Measurements from ENCODE around the gene POMT2.

Gene POMT2, protein sequence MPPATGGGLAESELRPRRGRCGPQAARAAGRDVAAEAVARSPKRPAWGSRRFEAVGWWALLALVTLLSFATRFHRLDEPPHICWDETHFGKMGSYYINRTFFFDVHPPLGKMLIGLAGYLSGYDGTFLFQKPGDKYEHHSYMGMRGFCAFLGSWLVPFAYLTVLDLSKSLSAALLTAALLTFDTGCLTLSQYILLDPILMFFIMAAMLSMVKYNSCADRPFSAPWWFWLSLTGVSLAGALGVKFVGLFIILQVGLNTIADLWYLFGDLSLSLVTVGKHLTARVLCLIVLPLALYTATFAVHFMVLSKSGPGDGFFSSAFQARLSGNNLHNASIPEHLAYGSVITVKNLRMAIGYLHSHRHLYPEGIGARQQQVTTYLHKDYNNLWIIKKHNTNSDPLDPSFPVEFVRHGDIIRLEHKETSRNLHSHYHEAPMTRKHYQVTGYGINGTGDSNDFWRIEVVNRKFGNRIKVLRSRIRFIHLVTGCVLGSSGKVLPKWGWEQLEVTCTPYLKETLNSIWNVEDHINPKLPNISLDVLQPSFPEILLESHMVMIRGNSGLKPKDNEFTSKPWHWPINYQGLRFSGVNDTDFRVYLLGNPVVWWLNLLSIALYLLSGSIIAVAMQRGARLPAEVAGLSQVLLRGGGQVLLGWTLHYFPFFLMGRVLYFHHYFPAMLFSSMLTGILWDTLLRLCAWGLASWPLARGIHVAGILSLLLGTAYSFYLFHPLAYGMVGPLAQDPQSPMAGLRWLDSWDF

GRCh38 chr14:77320238-77320935, at the start of gene POMT2:
TSS of gene POMT2 (minus strand) at chr14:77320883. CDS start at chr14:77320681, 202 bp downstream.
- Mint-ChIP-seq H3K27me3 (no peaks in the 10 kb centered on the region), H3K4me1 (ENCODE audit: low read depth) (peaks cover 10% of the 10 kb centered on the region), H3K36me3 (ENCODE audit: low read depth) (peaks cover 11% of the 10 kb centered on the region), H3K27ac (peak within 1 kb of the TSS; percentile 98), H3K4me3 (peak within 1 kb of the TSS; percentile 85), H3K9me3 (no peaks in the 10 kb centered on the region)
- intact Hi-C loops (cut with micrococcal nuclease) = loop anchor here (1.0 to 5.0 kb wide), 4 partner anchors 56 to 232 kb away; partner anchors contain the start of genes CIPC, SAMD15, TMED8 and VIPAS39

GRCh38 chr14:77369285-77369684, 48.6 kb upstream of the POMT2 start:
- H3K27me3 Mint-ChIP-seq = no peaks in the 10 kb centered on the region
- no peaks in the 10 kb centered on the region for H3K9me3 Mint-ChIP-seq
- no peak overlapping the region for H3K27ac Mint-ChIP-seq
- H3K36me3 Mint-ChIP-seq (ENCODE audit: low read depth) = no peaks in the 10 kb centered on the region
- intact Hi-C loops (cut with micrococcal nuclease) = no loop called here
- no peak overlapping the region for H3K4me3 Mint-ChIP-seq
- H3K4me1 Mint-ChIP-seq (ENCODE audit: low read depth) = peaks cover 28% of the 10 kb centered on the region

GRCh38 chr14:77364146-77364545, 43.5 kb upstream of the POMT2 start:
- no peaks in the 10 kb centered on the region for H3K36me3 Mint-ChIP-seq (ENCODE audit: low read depth)
- H3K27ac Mint-ChIP-seq = no peak overlapping the region
- H3K9me3 Mint-ChIP-seq = no peaks in the 10 kb centered on the region
- H3K4me3 Mint-ChIP-seq = no peak overlapping the region
- peaks cover 27% of the 10 kb centered on the region for H3K4me1 Mint-ChIP-seq (ENCODE audit: low read depth)
- no peaks in the 10 kb centered on the region for H3K27me3 Mint-ChIP-seq
- intact Hi-C loops (cut with micrococcal nuclease) = no loop called here

DNA sequence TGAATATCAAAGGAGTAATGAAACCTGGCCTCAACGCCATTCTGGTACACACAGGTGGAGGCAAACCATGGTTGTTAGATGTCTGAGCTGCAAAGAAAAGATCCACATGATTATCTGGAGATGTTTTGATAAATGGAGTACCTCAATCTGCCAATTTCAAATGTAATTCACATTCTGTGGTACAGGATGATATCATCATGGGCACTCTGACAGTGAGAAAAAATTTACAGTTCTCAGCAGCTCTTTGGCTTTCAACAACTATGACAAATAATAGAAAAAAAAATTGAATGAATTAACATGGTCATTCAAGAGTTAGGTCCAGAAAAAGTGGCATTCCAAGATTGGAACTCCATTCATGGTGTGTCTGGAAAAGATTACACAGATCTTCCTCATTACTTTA, 38.9 kb upstream of the POMT2 start:
- H3K27ac Mint-ChIP-seq = no peak overlapping the region
- intact Hi-C loops (cut with micrococcal nuclease) = no loop called here
- H3K36me3 Mint-ChIP-seq (ENCODE audit: low read depth) = no peaks in the 10 kb centered on the region
- H3K4me3 Mint-ChIP-seq = no peak overlapping the region
- no peaks in the 10 kb centered on the region for H3K27me3 Mint-ChIP-seq
- no peaks in the 10 kb centered on the region for H3K9me3 Mint-ChIP-seq
- peaks cover 25% of the 10 kb centered on the region for H3K4me1 Mint-ChIP-seq (ENCODE audit: low read depth)

DNA sequence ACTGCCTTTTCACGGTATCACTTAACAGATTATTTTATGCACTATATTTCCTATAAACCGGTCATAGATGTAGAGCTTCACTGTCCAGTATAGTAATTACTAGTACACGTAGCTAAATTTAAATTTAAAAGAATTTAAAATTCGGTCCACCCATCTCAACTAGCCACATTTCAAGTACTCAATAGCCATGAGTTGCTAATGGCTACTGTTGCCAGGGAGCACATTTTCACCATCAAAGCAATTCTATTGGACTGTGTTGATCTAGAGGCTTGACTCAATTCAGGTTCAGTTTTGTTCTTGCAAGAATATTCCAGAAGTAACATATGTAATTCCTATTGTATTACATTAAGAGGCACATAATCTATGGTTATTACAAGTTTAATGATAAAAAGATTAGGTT, 36.2 kb upstream of the POMT2 start:
- H3K36me3 Mint-ChIP-seq (ENCODE audit: low read depth) = no peaks in the 10 kb centered on the region
- no peak overlapping the region for H3K4me3 Mint-ChIP-seq
- H3K27ac Mint-ChIP-seq = no peak overlapping the region
- no peaks in the 10 kb centered on the region for H3K9me3 Mint-ChIP-seq
- H3K27me3 Mint-ChIP-seq = no peaks in the 10 kb centered on the region
- H3K4me1 Mint-ChIP-seq (ENCODE audit: low read depth) = peaks cover 5% of the 10 kb centered on the region
- intact Hi-C loops (cut with micrococcal nuclease) = no loop called here

GRCh38 chr14:77355811-77356210, 35.1 kb upstream of the POMT2 start:
- peaks cover 5% of the 10 kb centered on the region for H3K4me1 Mint-ChIP-seq (ENCODE audit: low read depth)
- no peak overlapping the region for H3K27ac Mint-ChIP-seq
- peaks cover 2% of the 10 kb centered on the region for H3K36me3 Mint-ChIP-seq (ENCODE audit: low read depth)
- H3K4me3 Mint-ChIP-seq = no peak overlapping the region
- intact Hi-C loops (cut with micrococcal nuclease) = no loop called here
- no peaks in the 10 kb centered on the region for H3K9me3 Mint-ChIP-seq
- no peaks in the 10 kb centered on the region for H3K27me3 Mint-ChIP-seq

DNA sequence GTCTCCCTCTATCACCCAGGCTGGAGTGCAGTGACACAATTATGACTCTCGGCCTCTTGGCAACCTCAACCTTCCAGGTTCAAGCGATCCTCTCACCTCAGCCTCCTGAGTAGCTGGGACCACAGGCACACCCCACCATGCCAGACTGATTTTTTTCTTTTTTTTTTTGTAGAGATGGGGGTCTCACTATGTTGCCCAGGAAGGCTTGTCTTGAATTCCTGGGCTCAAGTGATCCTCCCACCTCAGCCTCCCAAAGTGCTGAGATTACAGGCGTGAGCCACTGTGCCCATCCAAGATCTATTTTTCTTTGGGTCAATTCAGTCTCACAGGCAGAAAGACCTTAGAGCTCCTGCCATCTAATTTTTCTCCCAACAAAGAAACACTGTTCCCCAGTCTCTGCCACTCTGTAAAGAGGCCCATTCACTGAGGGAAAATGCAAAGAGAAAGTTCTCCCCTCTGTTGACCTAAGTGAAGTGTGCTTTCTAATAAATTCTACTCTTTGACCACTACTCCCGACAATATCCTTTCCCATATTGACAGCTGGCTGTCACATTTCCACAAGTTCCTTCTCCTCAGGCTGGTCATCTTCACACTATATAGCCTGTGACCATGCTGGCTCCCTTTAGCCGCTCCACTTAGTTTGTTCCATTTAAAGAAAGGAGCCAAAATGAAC, 32.9 kb upstream of the POMT2 start:
- Mint-ChIP-seq H3K27ac (no peak overlapping the region), H3K27me3 (no peaks in the 10 kb centered on the region), H3K4me1 (ENCODE audit: low read depth) (peaks cover 5% of the 10 kb centered on the region), H3K4me3 (no peak overlapping the region), H3K9me3 (no peaks in the 10 kb centered on the region), H3K36me3 (ENCODE audit: low read depth) (peaks cover 19% of the 10 kb centered on the region)
- intact Hi-C loops (cut with micrococcal nuclease) = no loop called here

GRCh38 chr14:77347751-77348150, 27.1 kb upstream of the POMT2 start:
- H3K4me1 Mint-ChIP-seq (ENCODE audit: low read depth) = peaks cover 21% of the 10 kb centered on the region
- peaks cover 33% of the 10 kb centered on the region for H3K36me3 Mint-ChIP-seq (ENCODE audit: low read depth)
- intact Hi-C loops (cut with micrococcal nuclease) = no loop called here
- H3K4me3 Mint-ChIP-seq = no peak overlapping the region
- H3K9me3 Mint-ChIP-seq = no peaks in the 10 kb centered on the region
- H3K27ac Mint-ChIP-seq = peak overlapping the region; percentile 68
- H3K27me3 Mint-ChIP-seq = no peaks in the 10 kb centered on the region

DNA sequence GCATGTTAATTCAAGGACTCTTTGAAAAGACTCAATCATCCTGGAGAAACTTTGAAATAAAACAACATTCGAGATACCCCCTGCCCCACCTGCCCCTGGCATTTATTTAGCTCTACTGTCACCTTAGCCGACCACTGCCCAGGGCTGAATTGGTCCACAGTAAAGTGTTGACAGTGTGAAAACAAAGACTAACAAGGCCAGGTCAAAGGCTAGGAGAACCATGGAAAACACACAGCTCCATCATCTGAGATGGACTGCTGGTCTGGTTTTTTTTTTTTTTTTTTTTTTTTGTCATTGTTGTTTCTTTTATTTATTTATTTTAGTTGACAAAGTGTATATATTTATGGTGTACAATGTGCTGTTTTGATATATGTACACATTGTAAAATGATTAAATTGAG, 25.8 kb upstream of the POMT2 start:
- H3K27ac Mint-ChIP-seq = no peak overlapping the region
- H3K36me3 Mint-ChIP-seq (ENCODE audit: low read depth) = peaks cover 45% of the 10 kb centered on the region
- peaks cover 21% of the 10 kb centered on the region for H3K4me1 Mint-ChIP-seq (ENCODE audit: low read depth)
- H3K27me3 Mint-ChIP-seq = no peaks in the 10 kb centered on the region
- no peaks in the 10 kb centered on the region for H3K9me3 Mint-ChIP-seq
- intact Hi-C loops (cut with micrococcal nuclease) = no loop called here
- H3K4me3 Mint-ChIP-seq = no peak overlapping the region

DNA sequence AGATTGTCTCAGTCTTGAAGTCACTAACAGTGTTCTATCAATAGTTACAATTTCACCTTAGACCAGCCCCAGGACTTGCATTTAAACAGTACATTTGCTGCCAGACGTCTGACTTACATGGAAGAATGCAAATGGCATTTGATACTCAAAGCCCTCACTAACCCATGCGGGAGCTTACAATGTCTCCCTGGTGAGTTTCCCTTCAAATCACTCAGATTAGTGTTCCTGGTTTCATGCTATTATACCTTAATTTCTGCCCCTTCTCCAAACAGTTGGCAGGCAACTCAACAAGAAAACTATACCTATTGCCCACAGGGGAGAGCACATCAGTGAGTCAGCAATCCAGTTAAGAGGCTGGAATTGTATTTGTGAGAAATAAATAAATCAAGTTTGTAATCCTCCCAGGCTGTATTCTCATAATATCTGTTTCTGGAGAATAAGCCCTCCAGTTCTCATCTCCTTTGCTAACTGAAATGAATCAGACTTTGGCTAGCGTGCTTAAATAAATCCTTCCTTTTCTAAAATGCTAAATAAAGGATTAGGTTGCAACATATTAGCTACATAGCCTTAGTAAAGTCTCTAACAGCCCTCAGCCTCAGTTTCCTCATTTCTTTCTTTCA, 23.8 kb upstream of the POMT2 start:
- Mint-ChIP-seq H3K4me1 (ENCODE audit: low read depth) (peaks cover 21% of the 10 kb centered on the region), H3K27me3 (no peaks in the 10 kb centered on the region), H3K4me3 (no peak overlapping the region), H3K27ac (no peak overlapping the region), H3K36me3 (ENCODE audit: low read depth) (peaks cover 50% of the 10 kb centered on the region), H3K9me3 (no peaks in the 10 kb centered on the region)
- intact Hi-C loops (cut with micrococcal nuclease) = no loop called here

DNA sequence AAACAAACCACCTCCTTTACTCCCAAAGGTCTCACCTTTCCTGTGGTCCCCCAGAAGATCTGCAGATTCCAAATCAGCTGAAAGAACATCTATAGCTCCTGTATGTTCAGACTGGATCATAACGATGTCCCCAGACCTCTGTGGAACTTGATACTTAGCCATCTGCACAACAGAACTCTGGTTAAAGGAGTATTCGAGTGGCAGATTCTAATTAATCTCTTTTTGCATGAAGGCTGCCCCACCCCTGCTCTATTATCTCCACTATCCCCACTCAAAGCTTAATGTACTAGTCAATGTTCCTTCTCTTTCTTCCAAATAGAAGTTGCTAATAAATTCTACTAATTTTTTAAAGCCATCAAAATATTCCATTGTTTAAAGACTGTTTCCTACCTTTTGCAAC, 23.0 kb upstream of the POMT2 start:
- no peak overlapping the region for H3K4me3 Mint-ChIP-seq
- H3K4me1 Mint-ChIP-seq (ENCODE audit: low read depth) = peaks cover 21% of the 10 kb centered on the region
- peaks cover 45% of the 10 kb centered on the region for H3K36me3 Mint-ChIP-seq (ENCODE audit: low read depth)
- intact Hi-C loops (cut with micrococcal nuclease) = no loop called here
- H3K27me3 Mint-ChIP-seq = no peaks in the 10 kb centered on the region
- H3K9me3 Mint-ChIP-seq = no peaks in the 10 kb centered on the region
- no peak overlapping the region for H3K27ac Mint-ChIP-seq

DNA sequence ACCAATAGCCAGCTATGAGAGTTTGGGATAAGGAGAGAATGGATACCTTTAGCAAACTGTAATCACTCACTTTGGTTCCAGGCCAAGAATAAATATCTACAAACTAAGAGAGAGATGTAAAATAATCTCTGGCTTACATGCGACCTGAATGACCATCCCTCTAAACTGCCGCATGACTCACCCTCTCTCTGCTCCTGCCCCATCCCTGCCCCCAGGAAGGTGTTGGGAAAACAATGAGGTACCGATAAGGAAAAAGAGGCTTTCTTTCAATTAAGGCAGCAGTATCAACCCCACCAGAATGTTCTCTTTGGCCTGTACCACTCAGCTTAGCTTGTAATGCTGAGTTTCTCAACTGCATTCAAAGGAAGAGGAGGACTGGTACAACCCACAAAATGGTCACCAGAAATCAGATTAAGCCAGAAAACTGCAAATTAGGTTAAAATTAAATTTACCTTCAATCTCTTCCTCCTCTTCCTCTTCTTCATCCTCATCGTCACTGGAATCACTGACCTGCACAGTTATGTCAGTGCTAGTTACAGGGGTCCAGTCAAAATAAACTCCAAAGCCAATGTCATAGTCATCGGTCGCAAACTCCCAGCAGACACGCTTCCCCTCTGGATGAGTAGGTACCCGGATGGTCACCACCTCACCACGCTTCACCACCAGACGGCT, 22.2 kb upstream of the POMT2 start:
- H3K9me3 Mint-ChIP-seq = no peaks in the 10 kb centered on the region
- H3K27me3 Mint-ChIP-seq = no peaks in the 10 kb centered on the region
- H3K36me3 Mint-ChIP-seq (ENCODE audit: low read depth) = peaks cover 45% of the 10 kb centered on the region
- no peak overlapping the region for H3K4me3 Mint-ChIP-seq
- peaks cover 21% of the 10 kb centered on the region for H3K4me1 Mint-ChIP-seq (ENCODE audit: low read depth)
- intact Hi-C loops (cut with micrococcal nuclease) = no loop called here
- H3K27ac Mint-ChIP-seq = no peak overlapping the region

- Mint-ChIP-seq H3K4me3 (no peak overlapping the region), H3K27me3 (no peaks in the 10 kb centered on the region), H3K9me3 (no peaks in the 10 kb centered on the region), H3K36me3 (ENCODE audit: low read depth) (peaks cover 45% of the 10 kb centered on the region), H3K4me1 (ENCODE audit: low read depth) (peaks cover 12% of the 10 kb centered on the region), H3K27ac (no peak overlapping the region)
- intact Hi-C loops (cut with micrococcal nuclease) = no loop called here
Measured at GRCh38 chr14:77340389-77340788, 19.7 kb upstream of the POMT2 start.
